ENCODE results near the gene JAG1.

The JAG1 gene

GRCh38 chr20:10718661-10719060 lies 44.9 kb upstream of the JAG1 start:
- Histone ChIP-seq H2AK5ac (ENCODE audit: low read length) (no peak overlapping the region), H3K9ac (ENCODE audit: low read length) (no peak overlapping the region), H3K56ac (ENCODE audit: low read length) (no peak overlapping the region), H4K5ac (ENCODE audit: low read length) (no peak overlapping the region), H2BK120ac (ENCODE audit: low read depth, low read length) (no peak overlapping the region), H3K79me2 (ENCODE audit: control insufficient read depth, insufficient read depth, low read length) (no peaks in the 10 kb centered on the region), H3K18ac (ENCODE audit: low read length) (no peak overlapping the region), H3K4ac (ENCODE audit: low read depth, low read length) (no peak overlapping the region), H3K27ac (ENCODE audit: low read depth, low read length) (no peak overlapping the region), H3K23ac (ENCODE audit: low read length) (no peak overlapping the region), H4K8ac (ENCODE audit: low read depth, low read length) (no peak overlapping the region), H3K27me3 (ENCODE audit: insufficient read depth, low read length, poor library complexity) (no peaks in the 10 kb centered on the region), H3K79me1 (ENCODE audit: low read length) (no peaks in the 10 kb centered on the region), H2BK15ac (replicated peaks; ENCODE audit: low read depth) (no peak overlapping the region), H3K4me3 (ENCODE audit: low read length) (no peak overlapping the region), H2BK5ac (ENCODE audit: low read length) (no peak overlapping the region), H3K4me1 (ENCODE audit: control insufficient read depth, low read depth, low read length) (no peaks in the 10 kb centered on the region), H3K36me3 (ENCODE audit: control insufficient read depth, insufficient read depth, low read length) (no peaks in the 10 kb centered on the region), H3K4me2 (ENCODE audit: low read length) (no peak overlapping the region)
- no peak for DNase-seq
- WGBS (ENCODE audit: extremely low coverage, insufficient coverage, low lambda C conversion rate) = no CpG with 5 or more reads among the region's 3 CpGs

DNA sequence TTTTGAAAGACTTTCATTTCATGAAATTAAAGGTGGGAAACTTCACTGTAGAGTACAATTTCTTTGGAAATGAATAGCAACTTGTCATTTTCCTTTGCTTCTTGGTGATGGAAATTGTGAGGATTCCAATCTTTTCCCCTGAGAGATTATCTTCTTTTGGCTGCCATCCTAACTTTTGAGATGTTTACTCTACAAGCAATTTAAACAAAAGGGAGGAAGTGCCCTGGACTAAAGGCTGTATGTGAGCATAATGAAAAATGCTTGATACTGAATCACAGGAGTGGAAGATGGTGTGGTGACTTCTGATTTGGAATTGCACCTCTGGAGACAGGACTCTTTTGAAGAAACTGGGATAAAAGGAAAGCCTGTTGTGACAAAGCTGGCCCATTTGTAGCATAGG lies 43.1 kb upstream of the JAG1 start:
- H3K4me3 ChIP-seq (ENCODE audit: low read length) = no peak overlapping the region
- H2BK15ac ChIP-seq (replicated peaks; ENCODE audit: low read depth) = no peak overlapping the region
- H3K18ac ChIP-seq (ENCODE audit: low read length) = no peak overlapping the region
- no peak overlapping the region for H4K8ac ChIP-seq (ENCODE audit: low read depth, low read length)
- H2AK5ac ChIP-seq (ENCODE audit: low read length) = no peak overlapping the region
- no peak overlapping the region for H2BK120ac ChIP-seq (ENCODE audit: low read depth, low read length)
- no peak for DNase-seq
- no peak overlapping the region for H3K4ac ChIP-seq (ENCODE audit: low read depth, low read length)
- no peak overlapping the region for H3K56ac ChIP-seq (ENCODE audit: low read length)
- H3K4me2 ChIP-seq (ENCODE audit: low read length) = no peak overlapping the region
- no peak overlapping the region for H2BK5ac ChIP-seq (ENCODE audit: low read length)
- H3K23ac ChIP-seq (ENCODE audit: low read length) = no peak overlapping the region
- H4K5ac ChIP-seq (ENCODE audit: low read length) = no peak overlapping the region
- H3K36me3 ChIP-seq (ENCODE audit: control insufficient read depth, insufficient read depth, low read length) = no peaks in the 10 kb centered on the region
- H3K9ac ChIP-seq (ENCODE audit: low read length) = no peak overlapping the region
- H3K79me1 ChIP-seq (ENCODE audit: low read length) = no peaks in the 10 kb centered on the region
- H3K27ac ChIP-seq (ENCODE audit: low read depth, low read length) = no peak overlapping the region
- no peaks in the 10 kb centered on the region for H3K27me3 ChIP-seq (ENCODE audit: insufficient read depth, low read length, poor library complexity)
- H3K79me2 ChIP-seq (ENCODE audit: control insufficient read depth, insufficient read depth, low read length) = no peaks in the 10 kb centered on the region
- H3K4me1 ChIP-seq (ENCODE audit: control insufficient read depth, low read depth, low read length) = no peaks in the 10 kb centered on the region

DNA sequence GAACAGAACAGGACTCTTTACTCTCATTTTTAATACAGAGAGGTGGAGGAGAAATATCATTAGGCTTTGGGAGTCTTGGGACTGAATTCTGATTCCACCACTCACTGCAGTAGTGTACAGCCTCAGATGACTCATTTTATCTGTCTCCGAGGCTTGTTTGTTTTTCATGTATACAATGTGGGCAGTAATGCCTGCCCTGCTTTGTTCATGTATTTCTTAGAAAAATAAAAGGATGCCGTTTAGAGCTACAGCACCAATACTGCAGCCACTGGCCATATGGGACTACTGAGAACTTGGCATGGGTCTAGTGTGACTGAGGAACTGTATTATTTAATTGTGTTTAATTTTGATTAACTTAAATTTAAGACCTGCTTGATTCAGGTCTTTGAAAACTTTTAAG lies 41.2 kb upstream of the JAG1 start:
- H3K79me2 ChIP-seq (ENCODE audit: control insufficient read depth, insufficient read depth, low read length) = no peaks in the 10 kb centered on the region
- no peak overlapping the region for H3K4me2 ChIP-seq (ENCODE audit: low read length)
- H3K9ac ChIP-seq (ENCODE audit: low read length) = no peak overlapping the region
- H2AK5ac ChIP-seq (ENCODE audit: low read length) = no peak overlapping the region
- H3K56ac ChIP-seq (ENCODE audit: low read length) = no peak overlapping the region
- no peak overlapping the region for H4K5ac ChIP-seq (ENCODE audit: low read length)
- no peaks in the 10 kb centered on the region for H3K4me1 ChIP-seq (ENCODE audit: control insufficient read depth, low read depth, low read length)
- H2BK15ac ChIP-seq (replicated peaks; ENCODE audit: low read depth) = no peak overlapping the region
- no peak overlapping the region for H3K4me3 ChIP-seq (ENCODE audit: low read length)
- no peak for DNase-seq
- H2BK5ac ChIP-seq (ENCODE audit: low read length) = no peak overlapping the region
- no peak overlapping the region for H3K4ac ChIP-seq (ENCODE audit: low read depth, low read length)
- no peak overlapping the region for H3K18ac ChIP-seq (ENCODE audit: low read length)
- H4K8ac ChIP-seq (ENCODE audit: low read depth, low read length) = no peak overlapping the region
- no peaks in the 10 kb centered on the region for H3K27me3 ChIP-seq (ENCODE audit: insufficient read depth, low read length, poor library complexity)
- H2BK120ac ChIP-seq (ENCODE audit: low read depth, low read length) = no peak overlapping the region
- H3K79me1 ChIP-seq (ENCODE audit: low read length) = no peaks in the 10 kb centered on the region
- no peaks in the 10 kb centered on the region for H3K36me3 ChIP-seq (ENCODE audit: control insufficient read depth, insufficient read depth, low read length)
- H3K27ac ChIP-seq (ENCODE audit: low read depth, low read length) = no peak overlapping the region
- H3K23ac ChIP-seq (ENCODE audit: low read length) = no peak overlapping the region
- no CpG with 5 or more reads among the region's 2 CpGs for WGBS (ENCODE audit: extremely low coverage, insufficient coverage, low lambda C conversion rate)

- no peak for DNase-seq
- no peaks in the 10 kb centered on the region for H3K36me3 ChIP-seq (ENCODE audit: control insufficient read depth, insufficient read depth, low read length)
- no peak overlapping the region for H2BK120ac ChIP-seq (ENCODE audit: low read depth, low read length)
- H3K27me3 ChIP-seq (ENCODE audit: insufficient read depth, low read length, poor library complexity) = no peaks in the 10 kb centered on the region
- H3K79me1 ChIP-seq (ENCODE audit: low read length) = no peaks in the 10 kb centered on the region
- no peak overlapping the region for H3K4me2 ChIP-seq (ENCODE audit: low read length)
- no peak overlapping the region for H2AK5ac ChIP-seq (ENCODE audit: low read length)
- H4K8ac ChIP-seq (ENCODE audit: low read depth, low read length) = no peak overlapping the region
- H2BK5ac ChIP-seq (ENCODE audit: low read length) = no peak overlapping the region
- no peak overlapping the region for H3K56ac ChIP-seq (ENCODE audit: low read length)
- no peak overlapping the region for H4K5ac ChIP-seq (ENCODE audit: low read length)
- no peaks in the 10 kb centered on the region for H3K4me1 ChIP-seq (ENCODE audit: control insufficient read depth, low read depth, low read length)
- H3K27ac ChIP-seq (ENCODE audit: low read depth, low read length) = no peak overlapping the region
- H3K9ac ChIP-seq (ENCODE audit: low read length) = no peak overlapping the region
- H3K79me2 ChIP-seq (ENCODE audit: control insufficient read depth, insufficient read depth, low read length) = no peaks in the 10 kb centered on the region
- H3K4me3 ChIP-seq (ENCODE audit: low read length) = no peak overlapping the region
- H3K4ac ChIP-seq (ENCODE audit: low read depth, low read length) = no peak overlapping the region
- H3K23ac ChIP-seq (ENCODE audit: low read length) = no peak overlapping the region
- no peak overlapping the region for H3K18ac ChIP-seq (ENCODE audit: low read length)
- H2BK15ac ChIP-seq (replicated peaks; ENCODE audit: low read depth) = no peak overlapping the region
These were observed 40.6 kb upstream of the JAG1 start for GRCh38 chr20:10714236-10714975.

GRCh38 chr20:10713161-10713560 lies 39.4 kb upstream of the JAG1 start:
- Histone ChIP-seq H3K23ac (ENCODE audit: low read length) (no peak overlapping the region), H2BK5ac (ENCODE audit: low read length) (no peak overlapping the region), H3K4me2 (ENCODE audit: low read length) (no peak overlapping the region), H3K4me3 (ENCODE audit: low read length) (no peak overlapping the region), H3K4me1 (ENCODE audit: control insufficient read depth, low read depth, low read length) (peaks cover 3% of the 10 kb centered on the region), H3K79me1 (ENCODE audit: low read length) (no peaks in the 10 kb centered on the region), H2AK5ac (ENCODE audit: low read length) (no peak overlapping the region), H3K36me3 (ENCODE audit: control insufficient read depth, insufficient read depth, low read length) (no peaks in the 10 kb centered on the region), H3K9ac (ENCODE audit: low read length) (no peak overlapping the region), H3K4ac (ENCODE audit: low read depth, low read length) (no peak overlapping the region), H3K79me2 (ENCODE audit: control insufficient read depth, insufficient read depth, low read length) (no peaks in the 10 kb centered on the region), H3K27ac (ENCODE audit: low read depth, low read length) (no peak overlapping the region), H3K56ac (ENCODE audit: low read length) (no peak overlapping the region), H4K8ac (ENCODE audit: low read depth, low read length) (no peak overlapping the region), H2BK120ac (ENCODE audit: low read depth, low read length) (no peak overlapping the region), H2BK15ac (replicated peaks; ENCODE audit: low read depth) (no peak overlapping the region), H3K27me3 (ENCODE audit: insufficient read depth, low read length, poor library complexity) (no peaks in the 10 kb centered on the region), H4K5ac (ENCODE audit: low read length) (no peak overlapping the region), H3K18ac (ENCODE audit: low read length) (no peak overlapping the region)
- no CpG with 5 or more reads among the region's 2 CpGs for WGBS (ENCODE audit: extremely low coverage, insufficient coverage, low lambda C conversion rate)
- DNase-seq = no peak

- Histone ChIP-seq H3K4ac (ENCODE audit: low read depth, low read length) (no peak overlapping the region), H3K4me3 (ENCODE audit: low read length) (no peak overlapping the region), H2AK5ac (ENCODE audit: low read length) (no peak overlapping the region), H4K5ac (ENCODE audit: low read length) (no peak overlapping the region), H3K79me2 (ENCODE audit: control insufficient read depth, insufficient read depth, low read length) (no peaks in the 10 kb centered on the region), H3K27ac (ENCODE audit: low read depth, low read length) (no peak overlapping the region), H3K18ac (ENCODE audit: low read length) (no peak overlapping the region), H3K4me1 (ENCODE audit: control insufficient read depth, low read depth, low read length) (peaks cover 3% of the 10 kb centered on the region), H3K27me3 (ENCODE audit: insufficient read depth, low read length, poor library complexity) (no peaks in the 10 kb centered on the region), H2BK120ac (ENCODE audit: low read depth, low read length) (no peak overlapping the region), H3K79me1 (ENCODE audit: low read length) (no peaks in the 10 kb centered on the region), H2BK5ac (ENCODE audit: low read length) (no peak overlapping the region), H3K23ac (ENCODE audit: low read length) (no peak overlapping the region), H3K9ac (ENCODE audit: low read length) (no peak overlapping the region), H3K56ac (ENCODE audit: low read length) (no peak overlapping the region), H3K4me2 (ENCODE audit: low read length) (no peak overlapping the region), H4K8ac (ENCODE audit: low read depth, low read length) (no peak overlapping the region), H3K36me3 (ENCODE audit: control insufficient read depth, insufficient read depth, low read length) (no peaks in the 10 kb centered on the region), H2BK15ac (replicated peaks; ENCODE audit: low read depth) (no peak overlapping the region)
- no CpG with 5 or more reads among the region's 5 CpGs for WGBS (ENCODE audit: extremely low coverage, insufficient coverage, low lambda C conversion rate)
- DNase-seq = no peak
These were observed 38.2 kb upstream of the JAG1 start for GRCh38 chr20:10711903-10712451.
